Transverse colon (tissue), 4 donors: ENCODE measurements around the gene NUDCD3. TPM values are rescaled to one million over a fixed set of nuclear protein-coding genes. Genes with fewer than 3 reads are reported as not detected.

Experiments used
- DNase-seq: peaks from one replicate; pipeline ENCODE4 v3.0.0-alpha.2; 2019
- H3K27ac ChIP-seq, 4 donors: fragments of 200-600 bp; sonication (generic); 2 replicates each; pipeline ENCODE4 v1.5.1; 2016 to 2018; ENCODE audit warnings: inconsistent platforms in 4 of 4
- H3K27me3 ChIP-seq: fragments of 200-600 bp; sonication (generic); 2 replicates; pipeline ENCODE4 v1.5.1; 2017; ENCODE audit warnings: inconsistent platforms
- H3K36me3 ChIP-seq, 4 donors: fragments of 200-600 bp; sonication (generic); 2 replicates each; pipeline ENCODE4 v1.5.1; 2017 to 2019; ENCODE audit warnings: inconsistent platforms in 4 of 4
- H3K4me1 ChIP-seq, 4 donors: fragments of 200-600 bp; sonication (generic); 2 replicates each; pipeline ENCODE4 v1.5.1; 2017 to 2020; ENCODE audit warnings: inconsistent platforms in 4 of 4
- H3K4me3 ChIP-seq, 4 donors: fragments of 200-600 bp; sonication (generic); 1 replicate in 1 of 4; 2 replicates in 3 of 4; pipeline versions ENCODE4 v1.5.1 to v1.6.1; 2017 to 2019; ENCODE audit warnings: inconsistent platforms in 4 of 4
- H3K9me3 ChIP-seq, 2 donors: fragments of 200-600 bp; sonication (generic); 2 replicates each; pipeline ENCODE4 v1.5.1; 2017 to 2019; ENCODE audit warnings: inconsistent platforms in 2 of 2
- CTCF ChIP-seq, 5 experiments: fragments of 200-600 bp in 3 of 5; fragments of 450-650 bp in 2 of 5; sonication (generic) in 3 of 5; IDR thresholded peaks; 1 replicate in 2 of 5; 2 replicates in 3 of 5; pipeline ENCODE4 v1.5.1; 2016 to 2017; ENCODE audit warnings: antibody characterized with exemption in 5 of 5, inconsistent platforms in 3 of 5, mild to moderate bottlenecking in 2 of 5, moderate library complexity in 1 of 5
- EP300 ChIP-seq: sonication (generic); formaldehyde crosslinking; IDR thresholded peaks from one replicate; pipeline ENCODE4 v1.6.1; 2017; ENCODE audit warnings: antibody characterized with exemption, low read depth
- POLR2A ChIP-seq: fragments of 450-650 bp; IDR thresholded peaks from one replicate; pipeline ENCODE4 v1.6.1; 2016; ENCODE audit warnings: antibody characterized with exemption, mild to moderate bottlenecking, moderate library complexity
- POLR2AphosphoS5 ChIP-seq, 3 donors: sonication (generic); formaldehyde crosslinking; IDR thresholded peaks; one replicate each; pipeline ENCODE4 v1.6.1; 2016; ENCODE audit warnings: antibody characterized with exemption in 3 of 3
- WGBS, 2 donors: methylation state at CpG; one replicate each; pipeline ENCODE4 v1.1.5; 2018; ENCODE audit warnings: low coverage in 1 of 2; 5-methylcytosine and 5-hydroxymethylcytosine counted together
- in situ Hi-C, 4 donors: fragments of 200-750 bp; cut with MboI; loops; one replicate each; pipeline versions ENCODE4 v1.15.0 to v1.15.1; 2017; ENCODE audit warnings: low sequenced_read_pairs in 3 of 4, low pct_ligation_motif_present in 1 of 4, low pct_unique_long_range_greater_than_20kb in 1 of 4
- intact Hi-C: fragments of 100-400 bp; cut with DNase I; formaldehyde crosslinking; loops from one replicate; pipeline ENCODE4 v1.15.1; 2023; ENCODE audit warnings: low total_unique reads
- total RNA-seq, 4 donors: library from RNA; depleted of rRNA; stranded (reverse); fragments of >200 nt; gene quantifications; one replicate each; pipeline ENCODE4 v1.1.0, GENCODE V29; 2016

Gene NUDCD3
- total RNA-seq, 4 donors from 2014 or later: 31.9 to 76.7 (median 38.6) TPM

- WGBS, 2 donors: 80 to 100% methylated on average over 1 to 2 of the region's 2 CpGs
Measured at GRCh38 chr7:44403775-44404174, 86.7 kb downstream of the NUDCD3 start.

GRCh38 chr7:44403176-44403759 lies 87.2 kb downstream of the NUDCD3 start:
- Histone ChIP-seq H3K36me3 (peaks cover 0 to 25% (median 11%) of the 10 kb centered on the region in 4 donors), H3K4me1 (no peaks in the 10 kb centered on the region), H3K9me3 (no peaks in the 10 kb centered on the region), H3K27me3 (no peaks in the 10 kb centered on the region), H3K27ac (no peak overlapping the region), H3K4me3 (no peak overlapping the region)
- no peak for TF ChIP-seq POLR2AphosphoS5 (IDR thresholded peaks at IDR 0.05)
- TF ChIP-seq CTCF (IDR thresholded peaks at IDR 0.05): no peak
- TF ChIP-seq EP300: no peak
- TF ChIP-seq POLR2A: no peak
- DNase-seq: no peak
- in situ Hi-C loops (no loop called here), intact Hi-C loops (no loop called here)
- whole genome bisulfite sequencing, 2 donors: 90 to 100% methylated on average over 1 to 4 of the region's 4 CpGs

More at GRCh38 chr7:44403775-44404174, 86.7 kb downstream of the NUDCD3 start:
- Histone ChIP-seq H3K4me3 (no peak overlapping the region), H3K27me3 (no peaks in the 10 kb centered on the region), H3K27ac (no peak overlapping the region), H3K36me3 (peaks cover 0 to 25% (median 11%) of the 10 kb centered on the region in 4 donors), H3K4me1 (peaks cover 0 to 1% (median 0%) of the 10 kb centered on the region in 4 donors), H3K9me3 (no peaks in the 10 kb centered on the region)
- in situ Hi-C loops (no loop called here), intact Hi-C loops (no loop called here)
- TF ChIP-seq EP300: no peak
- TF ChIP-seq CTCF (IDR thresholded peaks at IDR 0.05): no peak
- no peak for TF ChIP-seq POLR2A
- TF ChIP-seq POLR2AphosphoS5 (IDR thresholded peaks at IDR 0.05): no peak
- no peak for DNase-seq

- intact Hi-C loops: no loop called here
- no peak for TF ChIP-seq POLR2AphosphoS5 (IDR thresholded peaks at IDR 0.05)
- TF ChIP-seq EP300: no peak
- no peak for TF ChIP-seq POLR2A
- no peak for TF ChIP-seq CTCF (IDR thresholded peaks at IDR 0.05)
- Histone ChIP-seq H3K27ac (no peak overlapping the region), H3K27me3 (no peaks in the 10 kb centered on the region), H3K36me3 (peaks cover 0 to 25% (median 11%) of the 10 kb centered on the region in 4 donors), H3K4me3 (no peak overlapping the region), H3K4me1 (no peaks in the 10 kb centered on the region), H3K9me3 (no peaks in the 10 kb centered on the region)
- in situ Hi-C loops: no loop called here
- 93 to 96% methylated on average over 2 to 14 of the region's 14 CpGs for WGBS, 2 donors
- DNase-seq: no peak
Measured at GRCh38 chr7:44402401-44403060, 87.9 kb downstream of the NUDCD3 start.

- no peak for TF ChIP-seq POLR2AphosphoS5 (IDR thresholded peaks at IDR 0.05)
- TF ChIP-seq POLR2A: no peak
- no peak for TF ChIP-seq CTCF (IDR thresholded peaks at IDR 0.05)
- TF ChIP-seq EP300: no peak
- Histone ChIP-seq H3K36me3 (peaks cover 0 to 25% (median 11%) of the 10 kb centered on the region in 4 donors), H3K9me3 (no peaks in the 10 kb centered on the region), H3K4me3 (no peak overlapping the region), H3K27ac (no peak overlapping the region), H3K4me1 (no peaks in the 10 kb centered on the region), H3K27me3 (no peaks in the 10 kb centered on the region)
- in situ Hi-C loops (no loop called here), intact Hi-C loops (no loop called here)
- DNase-seq: no peak
- WGBS, 2 donors: 92% methylated on average over 4 of the region's 4 CpGs; no CpG with 5 or more reads in 1 of the 2 donors
Measured at GRCh38 chr7:44401692-44402091, 88.8 kb downstream of the NUDCD3 start.
